Measurements from ENCODE around the gene SLC6A17.

The SLC6A17 gene

GRCh38 chr1:110234691-110235090 lies 84.4 kb downstream of the SLC6A17 start:
- no peaks in the 10 kb centered on the region for H3K36me3 Mint-ChIP-seq (ENCODE audit: low read depth)
- H3K27ac Mint-ChIP-seq: no peak overlapping the region
- peaks cover 17% of the 10 kb centered on the region for H3K4me1 Mint-ChIP-seq (ENCODE audit: low read depth)
- H3K9me3 Mint-ChIP-seq: no peaks in the 10 kb centered on the region
- no peak overlapping the region for H3K4me3 Mint-ChIP-seq
- DNase-seq (ENCODE audit: low spot score): no peak
- no peaks in the 10 kb centered on the region for H3K27me3 Mint-ChIP-seq (ENCODE audit: low read depth)

GRCh38 chr1:110235181-110235833 lies 85.0 kb downstream of the SLC6A17 start:
- Mint-ChIP-seq H3K27me3 (ENCODE audit: low read depth) (no peaks in the 10 kb centered on the region), H3K4me3 (no peak overlapping the region), H3K9me3 (no peaks in the 10 kb centered on the region), H3K4me1 (ENCODE audit: low read depth) (peaks cover 17% of the 10 kb centered on the region), H3K27ac (peak overlapping the region; percentile 72), H3K36me3 (ENCODE audit: low read depth) (no peaks in the 10 kb centered on the region)
- DNase-seq (ENCODE audit: low spot score): no peak

DNA sequence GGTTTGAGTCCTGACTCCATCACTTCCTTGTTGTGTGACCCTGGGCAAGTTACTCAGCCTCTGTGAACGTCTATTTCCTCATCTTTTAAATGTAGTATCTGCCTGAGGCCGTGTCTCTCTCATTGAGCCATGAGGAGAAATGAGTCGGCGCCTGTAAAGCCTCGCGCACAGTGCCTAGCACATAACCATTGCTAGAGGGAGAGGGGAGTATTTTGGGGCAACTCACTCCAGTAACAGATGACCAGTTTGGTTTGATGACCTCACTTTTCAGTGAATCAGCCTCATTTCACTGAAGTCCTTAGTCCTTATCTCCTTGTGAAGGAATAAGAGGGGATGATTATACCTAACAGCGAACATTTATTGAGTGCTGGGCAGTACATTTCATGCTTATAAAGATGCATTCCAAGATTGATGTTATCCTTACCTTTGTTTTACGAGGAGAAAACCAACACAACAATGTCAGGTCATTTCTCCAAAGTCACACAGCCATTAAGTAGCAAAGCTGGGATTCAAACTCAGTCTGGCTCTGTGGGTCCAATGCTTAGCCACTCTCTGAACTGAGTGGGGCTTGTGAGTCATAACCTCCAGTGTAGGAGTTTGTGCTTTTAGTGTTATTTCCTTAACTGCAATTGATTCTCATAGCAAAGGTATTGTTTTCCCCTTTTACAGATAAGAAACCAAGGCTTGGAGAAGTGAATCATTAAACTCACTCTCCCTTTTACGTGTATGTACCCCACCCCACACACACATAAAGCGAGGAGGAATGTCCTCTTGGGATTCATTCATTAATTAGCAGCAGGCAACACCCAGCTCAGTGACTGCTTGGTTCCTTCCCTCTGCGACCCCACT lies 85.8 kb downstream of the SLC6A17 start:
- peaks cover 17% of the 10 kb centered on the region for H3K4me1 Mint-ChIP-seq (ENCODE audit: low read depth)
- H3K36me3 Mint-ChIP-seq (ENCODE audit: low read depth): no peaks in the 10 kb centered on the region
- H3K4me3 Mint-ChIP-seq: no peak overlapping the region
- peak overlapping the region; percentile 72 for H3K27ac Mint-ChIP-seq
- no peaks in the 10 kb centered on the region for H3K9me3 Mint-ChIP-seq
- DNase-seq (ENCODE audit: low spot score): peak; percentile 78
- H3K27me3 Mint-ChIP-seq (ENCODE audit: low read depth): no peaks in the 10 kb centered on the region

DNA sequence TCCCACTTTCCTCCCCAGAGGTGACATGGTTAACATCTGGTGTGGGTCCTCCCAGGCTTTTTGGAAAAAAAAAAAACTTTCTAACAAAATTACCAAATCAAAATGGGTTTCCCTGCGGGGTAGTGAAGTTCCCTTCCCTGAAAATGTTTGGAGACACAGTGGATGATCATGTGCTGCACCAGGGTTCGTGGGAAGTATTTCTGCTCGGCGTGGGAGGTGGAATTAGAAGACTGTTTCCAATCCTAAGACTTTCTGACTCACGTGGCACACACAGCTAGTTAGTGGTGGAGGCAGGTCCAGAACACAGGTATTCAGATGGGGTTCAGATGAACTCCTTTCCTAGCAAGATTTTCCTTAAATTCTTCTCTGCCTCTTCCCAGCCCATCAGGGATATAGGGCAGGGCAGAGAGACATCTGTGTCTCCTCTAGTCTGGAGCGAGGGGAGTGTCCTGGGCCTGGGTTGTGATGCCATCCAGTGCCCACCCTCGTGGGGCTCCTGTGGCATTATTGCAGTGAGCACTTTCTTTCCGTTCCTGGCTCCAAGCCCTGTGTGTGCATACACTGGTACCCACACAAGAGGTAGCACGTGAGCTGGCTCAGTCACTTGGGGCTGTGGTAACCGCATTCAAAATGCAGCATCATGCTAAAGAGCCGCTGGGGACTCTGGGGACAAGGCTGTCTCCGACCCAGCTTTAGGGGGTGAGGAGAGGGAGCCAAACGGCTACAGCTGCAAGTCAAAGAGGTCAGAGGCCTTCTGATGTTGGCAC lies 87.3 kb downstream of the SLC6A17 start:
- no peak overlapping the region for H3K27ac Mint-ChIP-seq
- no peak for DNase-seq (ENCODE audit: low spot score)
- no peaks in the 10 kb centered on the region for H3K27me3 Mint-ChIP-seq (ENCODE audit: low read depth)
- no peak overlapping the region for H3K4me3 Mint-ChIP-seq
- no peaks in the 10 kb centered on the region for H3K9me3 Mint-ChIP-seq
- H3K4me1 Mint-ChIP-seq (ENCODE audit: low read depth): peaks cover 17% of the 10 kb centered on the region
- H3K36me3 Mint-ChIP-seq (ENCODE audit: low read depth): no peaks in the 10 kb centered on the region

DNA sequence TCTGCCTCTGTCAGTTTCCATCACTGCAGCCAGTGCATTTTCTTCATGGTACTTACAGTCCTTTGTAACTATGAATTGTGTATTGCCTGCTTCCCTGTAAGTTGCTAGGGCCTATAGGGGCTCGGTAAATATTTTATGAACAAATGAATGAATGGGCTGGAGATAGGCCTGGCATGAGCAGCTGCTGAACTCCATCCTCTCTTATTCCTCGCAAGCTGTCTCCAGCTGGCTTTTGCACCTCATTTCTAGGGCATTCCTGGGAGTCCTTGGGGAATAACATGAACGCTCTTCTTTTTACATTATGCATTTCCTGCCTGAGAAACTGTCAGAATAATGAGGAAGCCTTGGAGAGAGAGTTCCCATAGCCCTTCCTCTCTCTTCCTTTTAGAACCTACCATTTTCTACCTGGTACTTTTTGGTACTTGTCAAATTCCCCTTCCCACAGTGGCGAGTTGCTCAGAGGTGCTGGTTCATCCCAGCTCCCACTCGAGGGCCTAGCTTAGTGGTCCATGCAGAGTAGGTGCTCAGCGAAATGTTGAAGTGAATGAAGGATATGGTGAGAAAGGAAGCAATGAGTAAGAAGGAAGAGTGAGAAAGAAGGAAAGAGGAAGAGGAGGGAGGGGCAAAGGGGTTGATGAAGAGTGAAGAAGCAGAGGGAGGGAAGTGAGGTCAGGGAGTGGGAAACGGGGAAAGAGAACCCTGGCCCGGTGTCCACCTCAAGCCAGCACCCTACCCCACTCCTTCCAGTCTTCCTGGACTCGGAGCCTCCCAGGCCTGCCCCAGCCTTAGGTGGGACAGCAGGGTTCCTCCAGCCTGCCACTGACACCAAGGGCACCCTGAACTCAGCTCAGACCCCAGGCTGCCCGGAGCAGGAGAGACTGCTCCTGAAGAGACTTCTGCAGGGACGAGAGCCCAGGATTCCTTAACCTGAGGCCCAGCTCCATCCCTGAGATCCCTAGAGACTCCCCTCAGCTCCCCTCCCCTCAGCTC lies 89.4 kb downstream of the SLC6A17 start:
- no peaks in the 10 kb centered on the region for H3K27me3 Mint-ChIP-seq (ENCODE audit: low read depth)
- H3K4me1 Mint-ChIP-seq (ENCODE audit: low read depth): peaks cover 17% of the 10 kb centered on the region
- no peaks in the 10 kb centered on the region for H3K9me3 Mint-ChIP-seq
- no peaks in the 10 kb centered on the region for H3K36me3 Mint-ChIP-seq (ENCODE audit: low read depth)
- H3K27ac Mint-ChIP-seq: no peak overlapping the region
- no peak overlapping the region for H3K4me3 Mint-ChIP-seq
- no peak for DNase-seq (ENCODE audit: low spot score)

DNA sequence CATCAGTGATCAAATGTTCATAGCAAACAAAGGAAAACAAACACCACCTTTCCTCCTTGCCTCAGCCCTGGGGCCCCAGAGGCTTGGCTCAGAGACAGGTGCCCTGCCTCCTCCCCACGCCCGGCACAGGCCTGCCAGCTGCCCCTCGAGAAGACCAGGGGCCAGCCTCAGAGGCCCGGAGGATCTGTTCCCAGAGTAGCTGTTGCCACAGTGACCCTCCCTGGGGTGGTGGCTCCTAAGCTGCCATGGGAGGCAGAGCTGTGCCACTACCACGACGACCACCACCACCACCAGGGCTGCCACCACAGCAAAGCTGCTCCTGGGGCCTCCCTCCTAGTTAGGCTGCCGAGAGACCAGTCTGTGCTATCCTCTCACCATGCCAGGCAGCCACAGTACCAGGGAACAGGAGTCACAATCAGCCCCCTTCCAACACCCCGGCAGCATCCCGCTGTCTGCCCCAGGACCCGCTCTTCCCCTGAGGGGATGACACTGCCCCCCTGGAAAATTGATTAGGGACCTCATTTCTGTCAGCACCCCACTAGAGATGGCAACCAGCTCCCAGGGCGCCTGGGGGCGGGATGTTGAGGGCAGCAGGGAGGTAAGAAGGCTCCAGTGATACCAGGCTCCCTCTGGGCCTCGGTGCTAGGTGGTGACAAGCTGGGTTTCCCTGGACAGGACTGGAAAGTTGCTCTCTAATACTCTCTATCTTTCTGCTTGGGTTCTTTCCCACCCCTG lies 90.3 kb downstream of the SLC6A17 start:
- H3K27ac Mint-ChIP-seq: no peak overlapping the region

DNA sequence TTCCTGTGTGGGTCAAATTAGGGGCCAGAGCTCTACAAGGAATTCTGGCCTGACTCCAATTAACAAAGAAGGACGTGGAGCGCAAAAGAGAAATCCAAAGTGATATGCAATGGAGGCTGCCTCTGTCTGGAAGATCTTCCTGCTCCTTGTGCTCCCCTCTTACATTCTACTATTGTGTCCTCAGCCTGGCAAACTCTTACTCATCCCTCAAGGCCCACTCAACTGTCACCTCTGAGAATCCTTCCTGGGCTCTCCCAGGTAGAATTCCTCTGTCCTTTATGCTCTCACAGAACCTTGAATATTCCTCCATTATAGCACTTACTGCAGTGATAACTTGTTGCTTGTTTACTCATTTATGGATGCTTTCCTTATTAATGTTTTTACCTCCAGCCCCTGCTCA lies 91.2 kb downstream of the SLC6A17 start:
- no peak for DNase-seq (ENCODE audit: low spot score)
- Mint-ChIP-seq H3K9me3 (no peaks in the 10 kb centered on the region), H3K36me3 (ENCODE audit: low read depth) (no peaks in the 10 kb centered on the region), H3K27ac (no peak overlapping the region), H3K27me3 (ENCODE audit: low read depth) (no peaks in the 10 kb centered on the region), H3K4me3 (no peak overlapping the region), H3K4me1 (ENCODE audit: low read depth) (peaks cover 2% of the 10 kb centered on the region)

More for the DNA sequence above, 90.3 kb downstream of the SLC6A17 start:
- Mint-ChIP-seq H3K27me3 (ENCODE audit: low read depth) (no peaks in the 10 kb centered on the region), H3K9me3 (no peaks in the 10 kb centered on the region), H3K4me3 (no peak overlapping the region), H3K4me1 (ENCODE audit: low read depth) (peaks cover 9% of the 10 kb centered on the region), H3K36me3 (ENCODE audit: low read depth) (no peaks in the 10 kb centered on the region)
- no peak for DNase-seq (ENCODE audit: low spot score)

DNA sequence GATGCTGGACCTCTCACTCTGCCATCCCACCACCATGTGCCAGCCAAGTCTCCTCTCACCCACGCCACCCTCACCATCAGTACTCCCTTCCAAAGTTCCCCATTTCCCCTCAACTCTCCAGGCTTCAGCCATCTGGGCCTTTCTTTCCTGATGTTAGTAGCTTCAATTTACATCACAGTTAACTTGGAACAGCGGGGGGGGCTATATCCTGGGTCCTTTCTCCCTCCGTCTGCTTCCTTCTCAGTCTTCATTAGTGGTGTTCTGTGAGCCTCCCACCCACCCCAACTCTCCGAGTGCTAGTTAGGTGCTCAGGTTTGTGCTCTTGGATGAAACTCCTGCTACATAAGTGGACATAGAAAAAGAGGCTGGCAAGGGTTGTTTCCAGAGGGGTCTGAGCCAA lies 91.8 kb downstream of the SLC6A17 start:
- Mint-ChIP-seq H3K4me3 (no peak overlapping the region), H3K4me1 (ENCODE audit: low read depth) (no peaks in the 10 kb centered on the region), H3K27me3 (ENCODE audit: low read depth) (no peaks in the 10 kb centered on the region), H3K36me3 (ENCODE audit: low read depth) (no peaks in the 10 kb centered on the region), H3K9me3 (no peaks in the 10 kb centered on the region), H3K27ac (no peak overlapping the region)
- no peak for DNase-seq (ENCODE audit: low spot score)

- Mint-ChIP-seq H3K36me3 (ENCODE audit: low read depth) (no peaks in the 10 kb centered on the region), H3K27me3 (ENCODE audit: low read depth) (no peaks in the 10 kb centered on the region), H3K4me1 (ENCODE audit: low read depth) (no peaks in the 10 kb centered on the region), H3K4me3 (no peak overlapping the region), H3K9me3 (no peaks in the 10 kb centered on the region), H3K27ac (no peak overlapping the region)
- no peak for DNase-seq (ENCODE audit: low spot score)
Measured at GRCh38 chr1:110242731-110243130, 92.4 kb downstream of the SLC6A17 start.

GRCh38 chr1:110243146-110243545 lies 92.9 kb downstream of the SLC6A17 start:
- Mint-ChIP-seq H3K4me1 (ENCODE audit: low read depth) (no peaks in the 10 kb centered on the region), H3K27me3 (ENCODE audit: low read depth) (no peaks in the 10 kb centered on the region), H3K27ac (no peak overlapping the region), H3K36me3 (ENCODE audit: low read depth) (no peaks in the 10 kb centered on the region), H3K9me3 (no peaks in the 10 kb centered on the region), H3K4me3 (no peak overlapping the region)
- DNase-seq (ENCODE audit: low spot score): no peak

DNA sequence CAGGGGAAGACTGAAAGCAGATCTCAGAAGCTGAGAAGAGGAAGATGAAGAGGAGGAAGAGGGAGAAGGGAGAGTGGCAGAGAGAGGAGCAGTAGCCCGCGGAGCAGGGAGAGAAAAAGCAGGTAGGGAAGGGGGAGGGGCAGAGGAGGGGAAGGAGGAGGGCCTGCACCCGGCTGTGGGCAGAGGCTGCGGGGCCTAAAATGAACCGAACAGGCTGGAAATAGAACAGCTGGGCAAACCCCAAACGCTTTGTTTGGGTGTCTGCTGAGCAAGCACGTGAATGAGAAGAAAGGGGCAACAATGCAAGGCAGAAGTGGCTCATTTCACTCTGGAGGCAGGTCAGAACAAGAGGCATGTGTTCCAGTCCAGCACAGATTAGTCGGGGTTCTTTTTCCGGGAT lies 93.3 kb downstream of the SLC6A17 start:
- H3K27ac Mint-ChIP-seq: no peak overlapping the region
- H3K36me3 Mint-ChIP-seq (ENCODE audit: low read depth): no peaks in the 10 kb centered on the region

DNA sequence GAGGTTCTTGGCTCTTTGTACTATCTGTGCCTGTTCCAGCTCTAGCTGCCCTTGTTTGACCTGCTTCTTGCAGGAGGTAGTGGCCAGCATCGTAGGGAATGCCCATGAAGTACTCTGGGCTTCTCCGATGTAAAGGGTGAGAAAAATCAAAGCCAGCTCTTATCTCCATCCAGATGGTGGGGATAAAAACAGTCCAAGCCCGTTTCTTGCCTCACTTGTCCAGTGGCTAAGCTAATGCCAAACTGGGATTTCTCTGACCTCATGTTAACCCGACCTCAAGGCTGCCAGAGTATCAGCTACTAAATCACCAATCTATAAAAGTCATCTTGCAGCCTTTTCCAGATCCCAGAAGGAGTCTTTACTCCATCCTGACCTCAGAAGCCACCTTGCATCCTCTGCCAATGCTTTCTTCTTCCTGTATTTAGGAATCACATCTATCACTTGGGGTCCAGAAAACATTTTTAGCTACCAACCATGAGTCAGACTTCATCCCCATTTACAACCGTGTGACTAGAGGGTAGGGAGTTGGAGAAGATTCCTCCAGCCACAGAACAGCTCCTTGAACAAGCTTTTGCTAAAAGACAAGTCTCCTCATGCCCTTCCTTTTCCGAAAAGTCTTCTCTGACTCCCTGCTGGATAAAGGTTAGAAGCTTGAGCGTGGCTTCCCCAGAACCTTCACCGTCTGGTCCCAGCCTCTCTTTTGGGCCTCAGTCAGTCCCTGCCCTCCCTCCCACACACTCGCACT lies 95.8 kb downstream of the SLC6A17 start:
- no peak overlapping the region for H3K4me3 Mint-ChIP-seq
- H3K27ac Mint-ChIP-seq: no peak overlapping the region
- no peaks in the 10 kb centered on the region for H3K27me3 Mint-ChIP-seq (ENCODE audit: low read depth)
- H3K9me3 Mint-ChIP-seq: no peaks in the 10 kb centered on the region
- no peak for DNase-seq (ENCODE audit: low spot score)
- no peaks in the 10 kb centered on the region for H3K4me1 Mint-ChIP-seq (ENCODE audit: low read depth)
- no peaks in the 10 kb centered on the region for H3K36me3 Mint-ChIP-seq (ENCODE audit: low read depth)

More for the DNA sequence above, 93.3 kb downstream of the SLC6A17 start:
- DNase-seq (ENCODE audit: low spot score): no peak
- H3K4me3 Mint-ChIP-seq: no peak overlapping the region
- H3K4me1 Mint-ChIP-seq (ENCODE audit: low read depth): no peaks in the 10 kb centered on the region
- no peaks in the 10 kb centered on the region for H3K27me3 Mint-ChIP-seq (ENCODE audit: low read depth)
- H3K9me3 Mint-ChIP-seq: no peaks in the 10 kb centered on the region
